ENCODE results near the gene RAB8B.

DNA sequence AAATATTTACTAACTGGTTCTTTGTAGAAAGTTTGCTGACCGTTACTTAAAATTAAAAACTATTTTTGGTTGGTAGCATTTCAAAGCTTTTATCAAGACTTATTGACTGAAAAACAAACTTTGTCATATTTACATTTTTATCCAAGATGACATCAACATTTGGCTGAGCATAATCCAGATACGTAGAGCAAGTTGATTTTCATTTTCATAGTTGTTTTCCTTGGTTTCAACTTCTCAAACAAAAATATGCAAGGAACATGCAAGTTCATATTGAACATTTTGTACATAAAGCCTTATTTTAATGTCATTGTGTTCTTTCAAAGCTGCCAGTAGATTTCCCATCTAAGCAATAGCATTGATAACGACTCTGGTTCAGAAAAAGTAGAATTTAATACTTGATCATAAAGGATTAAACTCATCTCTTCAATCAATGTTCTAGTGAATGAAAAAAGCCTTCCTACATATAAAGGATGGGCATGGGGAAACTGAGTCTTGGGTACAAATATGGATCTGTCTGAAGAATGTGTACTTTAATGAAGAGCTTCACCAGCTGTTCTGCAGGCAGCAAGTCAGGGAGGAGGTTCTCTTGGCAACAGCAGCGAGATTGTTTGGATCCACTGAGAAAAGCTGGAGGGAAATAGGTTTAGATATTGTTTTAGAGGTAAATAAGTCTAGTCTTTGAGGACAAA is 5.6 kb downstream of the RAB8B start:
- TF ChIP-seq, protein P1, sequence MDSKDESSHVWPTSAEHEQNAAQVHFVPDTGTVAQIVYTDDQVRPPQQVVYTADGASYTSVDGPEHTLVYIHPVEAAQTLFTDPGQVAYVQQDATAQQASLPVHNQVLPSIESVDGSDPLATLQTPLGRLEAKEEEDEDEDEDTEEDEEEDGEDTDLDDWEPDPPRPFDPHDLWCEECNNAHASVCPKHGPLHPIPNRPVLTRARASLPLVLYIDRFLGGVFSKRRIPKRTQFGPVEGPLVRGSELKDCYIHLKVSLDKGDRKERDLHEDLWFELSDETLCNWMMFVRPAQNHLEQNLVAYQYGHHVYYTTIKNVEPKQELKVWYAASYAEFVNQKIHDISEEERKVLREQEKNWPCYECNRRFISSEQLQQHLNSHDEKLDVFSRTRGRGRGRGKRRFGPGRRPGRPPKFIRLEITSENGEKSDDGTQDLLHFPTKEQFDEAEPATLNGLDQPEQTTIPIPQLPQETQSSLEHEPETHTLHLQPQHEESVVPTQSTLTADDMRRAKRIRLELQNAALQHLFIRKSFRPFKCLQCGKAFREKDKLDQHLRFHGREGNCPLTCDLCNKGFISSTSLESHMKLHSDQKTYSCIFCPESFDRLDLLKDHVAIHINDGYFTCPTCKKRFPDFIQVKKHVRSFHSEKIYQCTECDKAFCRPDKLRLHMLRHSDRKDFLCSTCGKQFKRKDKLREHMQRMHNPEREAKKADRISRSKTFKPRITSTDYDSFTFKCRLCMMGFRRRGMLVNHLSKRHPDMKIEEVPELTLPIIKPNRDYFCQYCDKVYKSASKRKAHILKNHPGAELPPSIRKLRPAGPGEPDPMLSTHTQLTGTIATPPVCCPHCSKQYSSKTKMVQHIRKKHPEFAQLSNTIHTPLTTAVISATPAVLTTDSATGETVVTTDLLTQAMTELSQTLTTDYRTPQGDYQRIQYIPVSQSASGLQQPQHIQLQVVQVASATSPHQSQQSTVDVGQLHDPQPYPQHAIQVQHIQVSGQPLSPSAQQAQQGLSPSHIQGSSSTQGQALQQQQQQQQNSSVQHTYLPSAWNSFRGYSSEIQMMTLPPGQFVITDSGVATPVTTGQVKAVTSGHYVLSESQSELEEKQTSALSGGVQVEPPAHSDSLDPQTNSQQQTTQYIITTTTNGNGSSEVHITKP (tag by site-specific recombination; IDR thresholded peaks at IDR 0.05) = no peak
- TF ChIP-seq, protein P2, sequence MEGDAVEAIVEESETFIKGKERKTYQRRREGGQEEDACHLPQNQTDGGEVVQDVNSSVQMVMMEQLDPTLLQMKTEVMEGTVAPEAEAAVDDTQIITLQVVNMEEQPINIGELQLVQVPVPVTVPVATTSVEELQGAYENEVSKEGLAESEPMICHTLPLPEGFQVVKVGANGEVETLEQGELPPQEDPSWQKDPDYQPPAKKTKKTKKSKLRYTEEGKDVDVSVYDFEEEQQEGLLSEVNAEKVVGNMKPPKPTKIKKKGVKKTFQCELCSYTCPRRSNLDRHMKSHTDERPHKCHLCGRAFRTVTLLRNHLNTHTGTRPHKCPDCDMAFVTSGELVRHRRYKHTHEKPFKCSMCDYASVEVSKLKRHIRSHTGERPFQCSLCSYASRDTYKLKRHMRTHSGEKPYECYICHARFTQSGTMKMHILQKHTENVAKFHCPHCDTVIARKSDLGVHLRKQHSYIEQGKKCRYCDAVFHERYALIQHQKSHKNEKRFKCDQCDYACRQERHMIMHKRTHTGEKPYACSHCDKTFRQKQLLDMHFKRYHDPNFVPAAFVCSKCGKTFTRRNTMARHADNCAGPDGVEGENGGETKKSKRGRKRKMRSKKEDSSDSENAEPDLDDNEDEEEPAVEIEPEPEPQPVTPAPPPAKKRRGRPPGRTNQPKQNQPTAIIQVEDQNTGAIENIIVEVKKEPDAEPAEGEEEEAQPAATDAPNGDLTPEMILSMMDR (tag by site-specific recombination; IDR thresholded peaks at IDR 0.05) = no peak
- TF ChIP-seq REPIN1 (tag by site-specific recombination; IDR thresholded peaks at IDR 0.05; ENCODE audit: low read depth) (no peak), ZBTB8A (tag by site-specific recombination; IDR thresholded peaks at IDR 0.05) (no peak), HOXA7 (CRISPR knock-in tag; IDR thresholded peaks at IDR 0.05; ENCODE audit: borderline replicate concordance) (no peak)
